Muscle of back (tissue), 13 donors: ENCODE data around the gene BAG2. TPM values are rescaled to one million over a fixed set of nuclear protein-coding genes. Genes with fewer than 3 reads are reported as not detected.

Source experiments
- DNase-seq, 3 donors: peaks; one replicate each; pipeline versions ENCODE4 v3.0.0 to v3.0.0-alpha.2; 2013
- long read RNA-seq, 9 donors: transcript quantifications; one replicate each; lab custom pipeline, GENCODE V29; 2026
- polyA plus RNA-seq, 10 donors: library from polyadenylated mRNA; unstranded; fragments of 120-200 nt; gene quantifications; one replicate each; pipeline ENCODE4 v1.2.1, GENCODE V29; 2013; ENCODE audit not compliant: insufficient read length in 10 of 10

BAG2 gene
- 10 to 100 TPM in 9 of 10 donors, 1 to 10 TPM in 1; 9.2 to 14.7 (median 11.0) TPM for polyA plus RNA-seq
- long read RNA-seq, donor 1, full-length matches to known transcripts = 24 of 24 reads
- long read RNA-seq, donor 1, partial matches to known transcripts = 0 of 24 reads
- long read RNA-seq, donor 1, other reads (novel, unspliced or antisense) = 0 of 24 reads
- long read RNA-seq, donor 2, full-length matches to known transcripts = 26 of 26 reads
- long read RNA-seq, donor 2, partial matches to known transcripts = 0 of 26 reads
- long read RNA-seq, donor 2, other reads (novel, unspliced or antisense) = 0 of 26 reads
- long read RNA-seq, donor 3 = 0 reads
- long read RNA-seq, donor 4, full-length matches to known transcripts = 22 of 29 reads
- long read RNA-seq, donor 4, partial matches to known transcripts = 7 of 29 reads
- long read RNA-seq, donor 4, other reads (novel, unspliced or antisense) = 0 of 29 reads
- long read RNA-seq, donor 5, full-length matches to known transcripts = 19 of 30 reads
- long read RNA-seq, donor 5, partial matches to known transcripts = 11 of 30 reads
- long read RNA-seq, donor 5, other reads (novel, unspliced or antisense) = 0 of 30 reads
- long read RNA-seq, donor 6, full-length matches to known transcripts = 24 of 30 reads
- long read RNA-seq, donor 6, partial matches to known transcripts = 6 of 30 reads
- long read RNA-seq, donor 6, other reads (novel, unspliced or antisense) = 0 of 30 reads
- long read RNA-seq, donor 7, full-length matches to known transcripts = 11 of 11 reads
- long read RNA-seq, donor 7, partial matches to known transcripts = 0 of 11 reads
- long read RNA-seq, donor 7, other reads (novel, unspliced or antisense) = 0 of 11 reads
- long read RNA-seq, donor 8, full-length matches to known transcripts = 20 of 20 reads
- long read RNA-seq, donor 8, partial matches to known transcripts = 0 of 20 reads
- long read RNA-seq, donor 8, other reads (novel, unspliced or antisense) = 0 of 20 reads
- long read RNA-seq, donor 9 = 0 reads

DNA sequence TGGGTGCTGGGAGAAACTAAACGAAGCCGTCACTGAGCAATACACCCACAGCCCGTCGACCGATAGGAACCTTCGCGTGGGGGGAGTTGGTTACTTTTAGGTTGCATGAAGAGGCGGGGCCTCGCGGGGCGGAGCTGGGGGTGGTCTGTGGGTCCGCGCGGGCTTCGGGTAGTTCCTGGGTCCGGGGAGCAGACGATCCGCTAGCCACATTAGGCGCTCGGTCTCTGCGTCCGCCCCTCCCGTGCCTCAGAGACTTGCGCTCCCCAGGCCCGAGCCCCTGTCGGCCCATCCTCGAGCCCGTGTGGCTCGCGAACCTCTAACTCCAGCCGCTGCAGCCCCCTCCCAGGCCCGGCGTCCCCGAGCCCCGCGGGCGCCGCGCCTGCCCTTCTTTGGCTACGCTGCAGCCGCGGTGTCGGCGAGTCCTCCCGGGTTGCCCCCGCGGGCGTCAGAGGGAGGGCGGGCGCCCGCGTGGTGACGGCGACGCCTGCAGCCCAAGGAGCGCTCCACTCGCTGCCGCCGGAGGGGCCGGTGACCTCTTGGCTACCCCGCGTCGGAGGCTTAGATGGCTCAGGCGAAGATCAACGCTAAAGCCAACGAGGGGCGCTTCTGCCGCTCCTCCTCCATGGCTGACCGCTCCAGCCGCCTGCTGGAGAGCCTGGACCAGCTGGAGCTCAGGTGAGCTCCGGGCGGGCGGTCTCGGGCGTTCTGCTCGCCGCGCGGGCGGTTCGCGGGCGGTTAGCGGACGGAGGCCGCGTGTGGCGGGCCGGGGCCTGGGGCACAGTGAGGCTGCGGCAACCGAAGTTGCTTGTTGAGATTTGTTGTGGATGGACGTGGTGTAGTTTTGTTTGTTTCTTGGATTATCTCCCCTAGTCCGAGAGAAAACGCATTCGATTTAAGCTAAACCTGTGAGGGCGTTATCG, at the start of gene BAG2:
Gene BAG2, plus strand, starts transcription at position 191 of the 920 bp plus-strand sequence. Its CDS starts 372 bp downstream, at position 563.
- DNase-seq = peak; percentile 86 to 95 (median 88)

DNA sequence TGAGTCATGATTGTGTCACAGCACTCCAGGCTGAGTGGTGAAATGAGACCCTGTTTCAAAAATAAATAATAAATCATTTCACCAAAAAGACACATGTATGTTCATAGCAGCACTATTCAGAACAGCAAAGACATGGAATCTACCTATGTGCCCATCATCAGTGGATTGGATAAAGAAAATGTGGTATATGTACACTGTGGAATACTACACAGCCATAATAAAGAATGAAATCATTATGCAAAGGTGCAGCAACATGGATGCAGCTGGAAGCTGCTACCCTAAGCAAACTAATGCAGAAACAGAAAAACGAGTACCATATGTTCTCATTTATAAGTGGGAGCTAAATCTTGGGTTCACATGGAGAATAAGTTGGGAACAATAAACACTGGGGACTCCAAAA, 49.0 kb upstream of the BAG2 start:
- DNase-seq = no peak

DNA sequence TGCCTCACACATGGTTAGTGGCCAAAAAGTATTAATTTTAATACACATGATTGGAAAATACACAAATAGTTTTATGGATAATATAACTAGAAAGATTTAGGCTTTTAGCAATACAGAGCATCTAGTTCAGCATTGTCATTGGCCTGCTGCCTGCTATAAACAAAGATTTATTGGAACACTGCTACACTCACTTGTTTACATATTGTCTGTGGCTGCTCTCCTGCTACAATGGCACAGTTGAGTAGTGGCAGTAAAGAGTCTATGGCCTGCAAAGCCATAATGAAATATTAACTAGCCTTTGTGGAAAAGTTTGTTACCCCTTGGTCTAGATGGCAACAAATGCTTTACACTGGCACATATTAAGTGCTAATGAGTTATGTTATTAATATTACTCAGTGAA, 44.4 kb upstream of the BAG2 start:
- no peak for DNase-seq

DNA sequence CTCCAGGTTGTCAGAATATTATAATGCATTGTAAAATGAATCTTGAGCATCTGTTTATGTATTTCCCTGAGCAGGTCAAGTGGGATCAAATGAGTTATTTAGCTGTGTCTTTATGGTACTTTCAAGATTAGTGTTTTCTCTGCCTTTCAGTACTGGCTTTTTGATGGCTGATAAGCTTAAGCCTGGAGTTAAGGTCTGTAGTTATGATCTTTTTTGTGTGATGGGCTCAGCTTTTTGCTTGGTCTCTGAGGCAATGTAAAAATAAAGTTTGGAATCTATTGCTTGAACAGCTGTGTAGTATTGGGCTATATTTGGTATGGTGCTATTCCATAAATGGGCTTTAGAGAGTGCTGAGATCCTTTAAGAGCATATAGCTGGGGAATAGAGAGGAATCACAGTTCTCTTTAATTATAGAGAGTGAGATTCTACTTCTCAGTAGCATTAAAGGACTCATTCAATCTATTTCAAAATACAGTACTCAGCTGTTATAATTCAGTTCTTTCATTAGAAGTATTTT, 41.4 kb upstream of the BAG2 start:
- peak in 2 of 3 donors; percentile 5 to 53 for DNase-seq

DNA sequence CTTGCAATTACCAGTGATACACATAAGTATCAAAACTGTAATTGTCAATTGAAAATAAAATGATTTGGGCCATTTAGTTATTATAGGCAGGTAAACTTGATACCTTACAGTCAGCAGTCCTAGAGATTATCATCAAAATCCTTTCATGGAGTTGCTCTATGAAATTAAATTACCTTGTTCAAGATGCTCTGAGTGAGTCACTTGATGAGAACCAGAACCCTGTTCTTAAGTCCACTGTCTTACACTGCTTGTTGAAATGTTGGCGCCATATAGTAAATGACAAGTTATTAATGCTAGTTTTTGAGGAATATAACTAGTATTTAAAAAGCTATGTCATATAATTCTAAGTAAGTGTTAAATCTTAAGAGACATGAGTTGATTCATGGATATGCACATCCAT, 37.2 kb upstream of the BAG2 start:
- DNase-seq = no peak

DNA sequence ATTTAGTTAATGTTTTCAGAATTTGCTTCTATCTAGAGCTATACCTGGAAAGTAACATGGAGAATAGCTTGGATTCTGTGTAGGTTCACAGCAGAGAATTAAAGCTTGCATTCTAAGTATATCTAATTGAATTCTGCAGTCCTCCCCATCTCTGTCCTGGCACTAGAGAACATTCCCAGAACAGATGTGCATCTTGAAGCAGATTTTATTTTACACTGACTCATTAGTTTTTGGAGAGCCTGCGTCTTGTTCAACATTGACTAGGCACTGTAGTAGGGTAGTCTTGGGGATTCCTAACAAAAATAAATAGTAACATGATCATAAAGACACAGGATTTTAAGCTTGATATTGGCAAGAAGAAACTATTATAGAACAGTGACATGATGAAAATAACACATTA, 36.2 kb upstream of the BAG2 start:
- DNase-seq = peak in 1 of 3 donors; percentile 16

DNA sequence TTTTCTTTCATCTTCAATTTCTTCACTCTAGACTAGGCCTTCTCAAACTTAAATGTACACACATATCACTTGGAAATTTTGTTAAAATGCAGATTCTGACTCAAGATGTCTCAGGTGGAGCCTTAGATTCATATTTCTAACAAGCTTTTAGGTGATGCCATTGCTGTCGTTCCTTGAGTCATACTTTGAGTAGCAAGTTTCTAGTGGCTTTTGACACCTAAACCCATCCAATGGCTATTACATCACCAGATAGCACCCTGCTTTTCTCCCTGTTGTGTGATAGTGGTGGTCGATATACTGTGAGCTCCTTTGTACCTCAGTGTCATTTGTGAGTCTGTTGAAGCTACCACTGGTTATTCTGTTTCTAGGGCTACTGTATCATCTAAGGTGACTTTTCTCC, 34.8 kb upstream of the BAG2 start:
- DNase-seq = no peak

DNA sequence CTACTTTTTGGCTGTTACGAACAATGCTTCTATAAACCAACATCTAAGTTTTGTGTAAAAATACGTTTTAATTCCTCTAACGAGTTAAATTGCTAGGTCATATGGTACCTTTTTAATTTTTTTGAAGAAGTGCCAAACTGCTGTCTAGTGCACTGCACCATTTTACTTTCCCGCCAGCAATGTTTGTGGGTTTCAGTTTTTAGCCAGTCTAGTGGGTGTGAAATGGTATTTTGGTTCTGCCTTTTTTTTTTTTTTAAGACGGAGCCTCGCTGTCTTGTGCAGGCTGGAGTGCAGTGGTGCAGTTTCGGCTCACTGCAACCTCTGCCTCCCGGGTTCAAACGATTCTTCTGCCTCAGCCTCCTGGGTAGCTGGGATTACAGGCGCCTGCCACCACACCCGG, 34.1 kb upstream of the BAG2 start:
- no peak for DNase-seq

DNA sequence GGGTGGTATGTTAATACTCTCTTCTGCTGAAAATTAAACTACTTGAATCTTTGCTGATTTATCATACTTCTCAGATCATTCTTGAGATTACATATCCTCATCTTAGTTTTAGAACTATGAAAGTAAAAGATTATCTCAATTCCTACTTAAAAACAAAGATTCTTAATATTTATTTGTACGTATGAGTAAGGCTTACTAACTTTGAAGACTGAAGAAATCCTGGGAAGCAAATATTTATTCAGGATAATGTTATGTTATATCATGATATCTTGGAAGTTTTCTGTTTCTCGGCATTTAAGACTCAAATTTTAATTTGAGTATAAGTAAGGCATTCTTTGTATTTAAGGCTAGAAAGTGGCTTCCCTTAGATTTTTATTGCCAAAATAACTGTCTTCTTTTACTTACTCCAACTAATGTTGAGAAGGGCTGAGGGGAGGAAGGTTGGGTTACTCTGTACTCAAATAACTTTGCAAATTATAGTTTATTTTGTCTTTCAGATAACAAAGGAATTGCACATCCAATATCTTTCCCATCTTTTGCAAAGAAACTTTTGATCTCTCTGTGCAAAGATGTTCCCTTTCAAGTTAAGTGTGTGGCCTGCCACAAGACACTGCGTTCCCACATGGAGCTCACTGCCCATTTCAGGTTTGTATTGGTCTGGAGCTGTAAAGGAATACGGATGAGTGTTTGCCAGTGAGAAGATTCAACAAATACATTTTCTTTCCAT, 30.5 kb upstream of the BAG2 start:
- no peak for DNase-seq

DNA sequence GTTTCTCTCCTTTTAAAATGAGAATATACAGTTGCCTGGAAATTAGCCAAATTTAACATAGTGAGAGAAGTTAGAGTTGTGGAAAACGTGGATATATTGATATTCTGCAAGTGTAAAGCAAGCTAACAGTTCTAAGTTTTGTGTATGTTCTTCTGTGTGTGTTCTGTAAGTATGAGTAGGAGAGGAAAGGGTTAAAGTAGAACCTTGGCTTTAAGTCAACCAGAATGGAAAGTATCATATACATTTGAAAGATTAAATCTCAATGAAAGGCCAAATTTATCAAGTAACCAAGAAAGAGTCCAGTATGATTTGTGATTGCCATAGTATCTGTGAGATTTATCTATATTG, 30.0 kb upstream of the BAG2 start:
- DNase-seq = no peak

DNA sequence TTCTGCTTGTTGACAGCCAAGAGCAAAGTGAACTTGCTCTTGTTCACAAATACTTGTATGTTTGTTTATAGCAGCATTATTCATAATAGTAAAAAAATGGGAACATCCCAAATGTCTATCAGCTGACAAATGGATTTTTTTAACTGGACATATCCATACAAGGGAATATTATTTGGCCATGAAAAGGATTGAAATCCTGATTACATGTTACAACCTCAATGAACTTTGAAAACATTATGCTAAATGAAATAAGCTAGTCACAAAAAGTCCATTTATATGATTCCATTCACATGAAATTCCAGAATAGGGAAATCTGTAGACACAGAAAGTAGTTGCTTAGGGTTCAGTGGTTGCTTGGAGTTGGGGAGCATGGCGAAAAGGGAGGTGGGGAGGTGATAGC, 28.4 kb upstream of the BAG2 start:
- DNase-seq = no peak

DNA sequence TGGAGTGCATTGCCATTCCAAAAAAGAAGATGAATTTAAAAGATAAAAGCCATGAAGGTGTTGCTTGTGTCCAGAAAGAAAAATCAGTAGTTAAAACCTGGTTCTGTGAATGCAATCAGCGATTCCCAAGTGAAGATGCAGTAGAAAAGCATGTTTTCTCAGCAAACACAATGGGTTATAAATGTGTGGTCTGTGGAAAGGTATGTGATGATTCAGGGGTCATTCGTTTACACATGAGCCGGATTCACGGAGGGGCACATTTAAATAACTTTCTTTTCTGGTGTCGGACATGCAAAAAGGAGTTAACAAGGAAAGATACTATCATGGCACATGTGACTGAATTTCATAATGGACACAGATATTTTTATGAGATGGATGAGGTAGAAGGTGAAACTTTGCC, 24.7 kb upstream of the BAG2 start:
- no peak for DNase-seq

DNA sequence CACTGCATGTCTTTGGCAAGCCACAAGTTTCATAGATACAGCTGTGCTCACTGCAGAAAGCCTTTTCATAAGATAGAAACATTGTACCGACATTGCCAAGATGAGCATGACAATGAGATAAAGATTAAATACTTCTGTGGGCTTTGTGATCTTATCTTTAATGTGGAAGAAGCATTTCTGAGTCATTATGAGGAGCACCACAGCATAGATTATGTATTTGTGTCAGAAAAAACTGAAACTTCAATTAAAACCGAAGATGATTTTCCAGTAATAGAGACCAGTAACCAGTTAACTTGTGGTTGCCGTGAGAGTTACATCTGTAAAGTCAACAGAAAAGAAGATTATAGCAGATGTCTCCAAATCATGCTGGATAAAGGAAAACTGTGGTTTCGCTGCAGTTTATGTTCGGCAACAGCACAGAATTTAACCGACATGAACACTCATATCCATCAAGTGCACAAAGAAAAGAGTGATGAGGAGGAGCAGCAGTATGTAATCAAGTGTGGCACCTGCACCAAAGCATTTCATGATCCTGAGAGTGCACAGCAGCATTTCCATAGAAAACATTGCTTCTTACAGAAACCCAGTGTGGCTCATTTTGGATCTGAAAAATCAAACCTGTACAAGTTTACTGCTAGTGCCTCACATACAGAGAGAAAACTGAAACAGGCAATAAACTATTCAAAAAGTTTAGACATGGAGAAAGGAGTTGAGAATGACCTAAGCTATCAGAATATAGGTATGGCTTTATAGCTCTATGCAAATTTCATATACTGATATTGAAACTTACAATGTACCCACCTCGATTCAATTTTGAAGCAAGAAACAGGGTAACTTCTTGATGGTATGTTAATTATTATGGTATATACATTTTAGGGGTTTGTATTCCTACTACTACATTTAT, 23.9 kb upstream of the BAG2 start:
- no peak for DNase-seq

DNA sequence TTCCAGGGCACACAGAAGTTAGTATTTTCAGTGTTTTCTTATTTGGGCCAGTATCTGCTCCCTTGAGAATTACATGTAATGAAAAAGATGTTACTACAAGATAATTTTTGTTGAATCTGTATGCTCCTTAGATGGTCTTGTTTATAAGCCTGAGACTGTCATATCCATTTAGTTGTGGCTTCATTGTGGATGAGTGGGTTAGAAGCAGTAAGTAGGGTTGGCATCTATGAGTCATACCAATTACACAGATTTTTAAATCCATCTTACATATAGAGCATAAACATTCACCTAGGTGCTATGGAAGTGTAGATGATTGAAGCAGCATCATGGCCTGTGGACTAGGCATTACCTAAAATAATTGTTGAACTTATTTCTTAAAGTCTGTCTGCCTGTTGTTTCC, 13.5 kb upstream of the BAG2 start:
- DNase-seq = no peak

DNA sequence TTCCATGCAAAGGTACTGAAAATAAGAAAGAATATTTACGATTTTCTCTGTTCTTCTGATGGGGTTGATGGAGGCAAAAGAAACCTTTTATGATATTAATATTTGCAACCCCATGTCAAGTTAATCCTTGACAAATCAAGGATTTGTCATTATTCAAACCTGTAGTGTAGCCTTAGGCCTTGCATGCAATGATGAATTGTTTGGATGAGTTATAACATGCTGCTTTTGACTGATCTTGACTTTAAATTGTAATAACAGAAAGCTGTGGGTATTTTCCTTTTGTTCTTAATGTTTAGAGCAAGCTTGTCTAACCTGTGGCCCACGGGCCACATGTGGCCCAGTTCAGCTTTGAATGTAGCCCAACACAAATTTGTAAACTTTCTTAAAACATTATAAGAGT, 13.0 kb upstream of the BAG2 start:
- no peak for DNase-seq

DNA sequence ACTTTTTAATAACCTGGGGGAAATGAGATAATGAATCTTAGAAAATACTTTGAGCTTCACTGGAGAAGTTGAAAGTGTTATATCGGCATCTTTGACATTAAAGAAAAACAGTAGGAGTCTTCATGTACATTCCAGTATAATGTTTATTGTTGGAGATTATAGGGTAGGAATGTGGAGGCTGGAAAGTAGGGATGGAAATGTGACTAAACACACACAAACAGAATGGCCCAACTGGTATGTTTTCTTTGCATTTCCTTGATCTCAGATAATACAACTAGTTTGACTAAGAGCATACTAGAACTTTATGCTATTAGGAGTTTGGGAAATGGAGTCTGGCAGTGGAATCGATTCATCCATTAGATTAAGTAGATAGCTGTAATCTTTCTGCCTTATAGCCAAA, 10.1 kb upstream of the BAG2 start:
- no peak for DNase-seq

DNA sequence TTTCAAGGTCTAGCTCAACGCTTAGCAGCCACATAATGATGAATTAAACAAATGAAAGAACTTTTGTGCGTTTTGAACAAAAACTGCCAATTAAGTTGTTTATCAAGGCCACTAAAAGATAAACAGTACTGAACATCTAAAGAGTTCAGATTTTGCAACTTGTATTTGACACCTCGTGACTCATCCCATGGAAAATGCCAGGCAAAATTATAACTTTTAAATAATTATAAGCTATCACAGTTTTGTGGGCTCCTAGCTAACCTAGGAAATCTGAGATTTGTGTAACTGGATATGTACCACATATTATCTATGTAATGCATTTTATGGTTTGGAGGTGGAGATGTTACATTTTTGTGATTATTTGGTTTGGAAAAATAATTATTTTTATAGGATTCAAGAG, 9.6 kb upstream of the BAG2 start:
- DNase-seq = no peak

DNA sequence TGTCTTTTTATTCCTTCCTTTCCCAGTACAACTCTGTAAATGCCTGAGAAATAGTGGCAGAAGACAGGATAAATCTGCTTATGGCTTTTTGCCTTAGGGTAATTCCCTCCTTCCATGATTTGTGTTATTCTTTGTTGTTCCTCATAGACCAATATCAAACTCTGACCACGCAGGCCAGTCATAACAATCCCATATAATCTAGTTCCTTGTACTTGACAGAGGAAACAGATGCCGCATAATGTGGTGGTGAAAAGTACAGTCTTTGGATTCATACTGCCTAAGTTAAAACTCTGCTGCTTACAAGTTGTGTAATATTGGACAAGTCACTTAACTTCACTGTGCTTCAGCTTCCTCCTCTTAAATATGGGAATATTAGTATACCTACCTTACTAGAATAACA, 8.2 kb upstream of the BAG2 start:
- no peak for DNase-seq

DNA sequence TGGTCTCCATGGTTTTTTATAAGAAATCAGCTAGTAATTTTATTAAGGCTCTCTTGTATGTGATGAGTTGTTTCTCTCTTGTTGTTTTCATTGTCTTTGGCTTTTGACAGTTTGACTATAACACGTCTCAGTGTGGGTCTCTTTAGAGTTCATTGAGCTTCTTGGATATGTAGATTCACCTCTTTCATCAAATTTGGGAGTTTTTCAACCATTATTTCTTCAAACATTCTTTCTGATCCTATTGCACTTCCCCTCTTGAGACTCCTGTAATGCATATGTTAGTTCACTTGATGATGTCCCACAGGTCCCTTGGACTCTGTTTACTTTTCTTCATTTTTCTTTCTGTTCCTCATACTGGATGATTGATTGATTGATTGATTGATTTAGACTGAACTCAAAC, 7.0 kb upstream of the BAG2 start:
- DNase-seq = no peak
